Activated T-cell treated with anti-CD3 and anti-CD28 coated beads for 1 hour (primary cell): ENCODE results near the gene RCBTB2.

Source experiments
- DNase-seq: peaks from one replicate; pipeline ENCODE4 v3.0.0-alpha.2; 2020; ENCODE audit warnings: low read depth

Gene RCBTB2

DNA sequence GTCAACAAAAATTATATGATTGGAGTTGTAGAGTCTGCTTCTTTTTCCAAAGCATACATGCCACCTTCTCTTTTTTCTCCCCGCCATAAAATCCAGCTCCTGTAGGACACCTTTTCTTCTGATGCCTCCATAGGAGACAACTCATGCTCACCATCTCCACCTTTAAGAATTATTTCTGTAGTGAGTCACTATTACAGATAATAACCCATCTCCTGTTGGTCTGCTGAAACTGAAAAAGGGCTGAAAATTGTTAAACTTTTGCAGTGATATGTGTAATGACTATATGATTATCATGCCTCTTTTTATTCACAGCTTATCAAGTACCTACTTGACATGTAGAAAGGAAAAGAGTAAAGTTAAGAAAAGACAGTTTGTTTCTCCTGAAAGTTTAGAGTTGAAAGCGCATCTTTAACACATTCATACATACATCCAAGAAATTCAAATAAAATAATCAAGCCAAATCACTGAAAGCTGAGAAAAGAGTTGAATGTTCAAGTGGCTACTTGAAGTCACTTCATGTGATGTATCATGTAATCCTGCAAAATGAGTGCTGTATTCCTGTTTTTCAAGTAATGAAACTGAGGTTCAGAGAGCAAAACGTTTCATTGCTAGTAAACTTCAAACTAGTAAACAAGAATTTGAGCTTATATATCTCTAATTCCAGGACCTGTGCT is 84.5 kb downstream of the RCBTB2 start:
- DNase-seq, result no peak

DNA sequence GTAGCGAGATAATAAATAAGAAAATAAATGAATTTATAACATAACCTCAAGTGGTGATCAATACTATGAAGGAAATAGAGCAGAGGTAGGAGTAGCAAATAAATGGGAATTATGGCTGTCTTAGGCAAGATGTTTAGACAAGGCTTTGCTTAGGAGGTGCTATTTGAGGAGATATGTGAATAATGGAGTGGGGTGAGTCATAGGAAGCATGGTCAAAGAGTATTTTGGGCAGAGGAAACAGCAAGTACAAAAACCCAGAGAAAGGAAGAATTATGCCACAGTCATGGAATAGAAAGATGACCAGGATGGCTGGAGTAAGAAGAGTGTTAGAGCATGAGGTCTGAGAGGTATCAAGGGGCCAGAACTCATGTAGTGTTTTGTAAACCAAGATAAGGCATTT is 86.4 kb downstream of the RCBTB2 start:
- no peak for DNase-seq

DNA sequence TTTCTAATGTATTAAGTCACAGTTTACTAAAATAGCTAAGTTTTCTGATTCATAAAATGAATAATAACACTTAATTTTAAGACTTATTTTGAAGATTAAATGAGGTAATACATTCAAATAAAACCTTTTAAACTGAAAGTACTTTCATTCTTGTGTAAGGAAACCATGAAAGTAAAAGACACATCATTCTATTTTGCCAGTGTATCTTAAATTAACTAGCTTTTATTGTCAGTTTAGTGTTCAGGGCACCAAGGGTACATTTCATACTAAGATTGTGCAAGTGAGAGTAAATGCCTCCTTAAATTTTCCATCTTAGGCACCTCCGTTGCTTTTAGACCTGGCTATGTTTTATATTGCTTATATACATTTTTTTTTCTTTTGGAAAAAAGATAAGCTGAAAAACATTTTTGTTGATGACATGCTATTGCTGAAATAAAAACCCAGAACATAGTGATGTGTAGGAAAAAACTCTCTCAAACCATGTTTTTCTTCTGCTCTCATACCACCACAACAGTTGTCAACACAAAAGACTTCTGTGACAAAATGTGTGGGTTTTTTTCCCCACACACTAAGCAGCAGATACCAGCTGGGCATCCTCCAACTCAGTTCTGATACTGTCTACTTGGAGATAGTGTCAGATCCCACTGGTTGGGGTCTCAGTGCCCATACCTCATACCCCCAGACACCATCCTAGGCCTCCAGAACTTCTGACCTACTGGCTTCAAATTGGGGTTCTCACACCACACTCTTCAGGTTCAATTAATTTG is 89.3 kb downstream of the RCBTB2 start:
- DNase-seq, result no peak
